ENCODE measurements around the gene AGBL1.

DNA sequence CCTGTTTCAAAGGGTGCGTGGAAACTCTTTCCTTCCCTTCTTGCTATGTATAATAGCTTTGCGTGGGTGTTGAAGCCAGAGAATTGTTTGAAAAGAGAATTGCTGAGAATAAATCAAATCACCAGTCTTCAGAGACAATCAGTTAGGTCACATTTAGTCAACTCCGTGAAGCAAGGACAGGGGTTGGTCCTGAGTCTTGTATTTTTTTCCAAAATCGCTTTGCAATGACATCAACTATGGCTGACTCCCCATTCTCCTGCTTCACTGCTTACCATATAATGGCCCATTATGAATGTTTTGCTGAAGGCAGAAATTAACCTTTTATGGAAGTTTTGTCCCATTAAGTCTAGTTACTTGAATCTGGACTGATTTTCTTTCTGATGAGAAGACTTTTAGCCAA is 852.8 kb downstream of the AGBL1 start:
- TF ChIP-seq, protein P1, sequence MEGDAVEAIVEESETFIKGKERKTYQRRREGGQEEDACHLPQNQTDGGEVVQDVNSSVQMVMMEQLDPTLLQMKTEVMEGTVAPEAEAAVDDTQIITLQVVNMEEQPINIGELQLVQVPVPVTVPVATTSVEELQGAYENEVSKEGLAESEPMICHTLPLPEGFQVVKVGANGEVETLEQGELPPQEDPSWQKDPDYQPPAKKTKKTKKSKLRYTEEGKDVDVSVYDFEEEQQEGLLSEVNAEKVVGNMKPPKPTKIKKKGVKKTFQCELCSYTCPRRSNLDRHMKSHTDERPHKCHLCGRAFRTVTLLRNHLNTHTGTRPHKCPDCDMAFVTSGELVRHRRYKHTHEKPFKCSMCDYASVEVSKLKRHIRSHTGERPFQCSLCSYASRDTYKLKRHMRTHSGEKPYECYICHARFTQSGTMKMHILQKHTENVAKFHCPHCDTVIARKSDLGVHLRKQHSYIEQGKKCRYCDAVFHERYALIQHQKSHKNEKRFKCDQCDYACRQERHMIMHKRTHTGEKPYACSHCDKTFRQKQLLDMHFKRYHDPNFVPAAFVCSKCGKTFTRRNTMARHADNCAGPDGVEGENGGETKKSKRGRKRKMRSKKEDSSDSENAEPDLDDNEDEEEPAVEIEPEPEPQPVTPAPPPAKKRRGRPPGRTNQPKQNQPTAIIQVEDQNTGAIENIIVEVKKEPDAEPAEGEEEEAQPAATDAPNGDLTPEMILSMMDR (optimal IDR thresholded peaks at IDR 0.05 in 1 of 3, IDR thresholded peaks at IDR 0.05 in 1 of 3, conservative IDR thresholded peaks at IDR 0.05 in 1 of 3; ENCODE audit: extremely low read depth in 1 of 3, insufficient read depth in 2 of 3, low read length in 3 of 3), result no peak
- no peak for TF ChIP-seq EZH2 (IDR thresholded peaks at IDR 0.05; ENCODE audit: low read length)
